NCI-H1105 treated with DMSO at 0.1 percent for 48 hours (cell line): ENCODE results near the gene ENTPD5.
A peak's percentile ranks its signal among the peaks of the same experiment; 100 is the strongest.
"Not testable (repeated sequence)": the region's sequence is repeated elsewhere in the genome, so short reads cannot be mapped to it uniquely, and the experiment has no call there.

Experiments
- DNase-seq: peaks from one replicate; lab custom pipeline; 2025; lab: John Stamatoyannopoulos, UW

Gene ENTPD5

DNA sequence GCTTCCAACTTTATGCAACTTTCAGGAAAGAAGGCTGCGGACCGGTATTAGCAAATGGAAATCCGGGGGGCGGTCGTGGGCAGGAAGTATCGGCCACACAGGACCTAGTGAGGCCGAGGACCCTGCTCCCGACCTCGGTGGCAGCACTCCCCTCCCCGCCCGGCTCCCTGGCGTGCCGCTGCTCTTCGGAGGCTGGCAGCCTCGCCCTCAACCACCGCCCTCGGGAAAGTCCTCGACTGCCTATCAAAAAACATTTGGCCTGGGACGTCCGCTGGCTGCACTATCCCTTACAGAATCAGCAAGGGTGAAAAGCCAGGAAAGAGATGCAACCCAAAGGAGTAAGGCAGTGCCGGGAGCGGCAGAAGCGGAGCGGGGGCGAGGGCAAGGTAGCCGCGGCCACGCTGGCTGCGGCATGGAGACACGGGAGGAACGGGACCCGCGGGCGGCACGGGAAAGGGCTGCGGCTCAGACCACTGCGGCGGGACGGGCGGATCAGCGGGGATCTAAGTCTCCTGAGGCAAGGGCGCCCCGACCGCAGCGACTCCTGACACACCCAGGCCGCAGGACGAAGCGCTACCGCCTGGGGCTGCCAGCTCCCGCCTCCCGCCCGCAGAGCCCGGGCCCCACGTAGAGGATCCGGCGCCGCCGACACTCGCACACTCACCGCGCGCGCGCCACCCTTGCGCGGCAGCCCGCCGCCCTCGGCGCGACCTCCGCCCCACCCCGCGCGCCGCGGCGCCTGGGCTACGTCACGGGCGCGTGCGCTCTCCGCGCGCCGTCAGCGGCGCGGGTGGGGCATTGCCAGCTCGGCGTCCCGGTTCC lies at the start of gene ENTPD5, which contains the start of gene BBOF1:
TSS of gene ENTPD5 (minus strand) at position 703 of the 822 bp plus-strand sequence. CDS start 31,186 bp downstream, outside the sequence.
TSS of gene BBOF1 (plus strand) at position 764 of the 822 bp plus-strand sequence. CDS start 130 bp downstream, outside the sequence.
- DNase-seq = peak; percentile 82

- DNase-seq = no peak
Measured at GRCh38 chr14:74065746-74066575, 46.9 kb upstream of the ENTPD5 start.

DNA sequence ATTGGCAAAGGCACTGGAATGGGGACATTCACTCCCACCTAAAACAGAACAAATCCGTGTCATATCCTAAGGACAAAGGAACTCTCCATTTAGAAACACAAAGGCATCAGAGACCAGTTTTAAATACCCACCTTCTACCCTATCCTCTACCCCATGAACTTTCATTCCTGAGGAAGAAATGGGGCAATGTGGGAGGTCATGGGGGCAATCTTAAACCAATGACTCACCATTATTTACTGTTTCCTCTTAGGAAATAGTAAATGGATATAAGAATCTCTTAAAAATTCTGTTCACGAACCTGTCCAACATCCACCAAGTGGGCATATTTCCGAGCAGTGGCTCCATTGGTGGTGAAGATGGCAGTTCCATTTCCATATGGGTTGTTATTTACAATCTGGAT lies 45.8 kb upstream of the ENTPD5 start:
- no peak for DNase-seq

DNA sequence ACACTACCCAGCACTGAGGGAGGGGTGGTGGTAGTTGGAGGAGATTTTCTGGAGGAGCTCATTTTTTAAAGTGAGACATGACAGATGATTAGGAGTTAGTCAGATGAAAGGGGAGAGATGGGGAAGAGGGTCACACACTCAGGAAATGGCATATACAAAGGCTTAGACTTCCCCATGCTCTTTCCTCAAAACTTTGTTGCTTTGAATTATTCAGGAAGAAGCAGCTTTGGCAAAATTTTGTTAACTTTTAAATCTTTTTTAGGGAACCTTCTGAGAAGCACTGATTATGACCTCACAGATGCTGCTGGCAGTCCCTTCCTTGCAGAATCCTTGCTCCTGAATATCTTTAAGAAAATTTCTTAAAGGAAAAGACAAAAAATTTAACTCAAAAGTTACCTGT lies 45.3 kb upstream of the ENTPD5 start:
- no peak for DNase-seq

GRCh38 chr14:74062809-74063150 lies 43.7 kb upstream of the ENTPD5 start:
- DNase-seq = no peak

DNA sequence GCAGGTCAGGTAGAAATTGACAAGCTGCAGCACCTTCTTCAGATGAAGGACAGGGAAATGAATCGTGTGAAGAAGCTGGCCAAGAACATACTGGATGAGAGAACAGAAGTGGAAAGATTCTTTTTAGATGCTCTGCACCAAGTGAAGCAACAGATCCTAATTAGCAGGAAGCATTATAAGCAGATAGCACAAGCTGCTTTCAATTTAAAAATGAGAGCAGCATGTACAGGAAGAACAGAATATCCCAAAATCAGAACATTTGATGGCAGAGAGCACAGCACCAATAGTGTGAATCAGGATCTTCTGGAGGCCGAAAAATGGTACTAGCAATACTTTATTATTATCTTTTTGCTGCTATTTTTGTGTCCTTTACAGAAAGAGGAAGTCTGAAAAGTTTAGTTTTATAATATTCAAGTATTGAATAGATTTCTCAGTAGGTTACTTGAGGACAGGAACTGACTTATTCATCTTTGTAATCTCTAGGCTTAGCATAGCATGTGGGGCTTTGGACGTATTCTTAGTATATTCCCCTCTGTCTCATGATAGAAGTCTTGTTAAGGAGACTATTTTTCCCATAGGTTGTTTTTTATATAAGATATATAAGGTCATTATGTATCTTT lies 30.9 kb upstream of the ENTPD5 start:
- no peak for DNase-seq

DNA sequence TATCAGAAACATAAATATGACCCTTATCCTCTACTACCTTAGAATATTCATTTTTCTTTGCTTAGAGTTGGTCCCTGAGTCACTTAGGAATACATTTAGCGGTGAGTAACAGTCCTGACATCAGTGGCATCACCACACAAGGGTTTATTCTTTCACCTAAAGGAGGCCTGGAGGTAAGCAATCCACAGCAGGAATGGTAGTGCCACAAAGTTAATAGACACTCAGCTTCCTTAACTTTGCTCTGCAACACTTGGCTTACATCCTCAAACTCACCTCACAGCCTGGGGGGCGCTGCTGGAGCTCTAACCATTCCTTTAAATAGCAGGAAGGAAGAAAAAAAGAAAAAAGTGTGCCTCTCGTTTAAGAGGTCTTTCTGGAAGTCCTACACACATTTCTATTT lies 29.2 kb upstream of the ENTPD5 start:
- no peak for DNase-seq

DNA sequence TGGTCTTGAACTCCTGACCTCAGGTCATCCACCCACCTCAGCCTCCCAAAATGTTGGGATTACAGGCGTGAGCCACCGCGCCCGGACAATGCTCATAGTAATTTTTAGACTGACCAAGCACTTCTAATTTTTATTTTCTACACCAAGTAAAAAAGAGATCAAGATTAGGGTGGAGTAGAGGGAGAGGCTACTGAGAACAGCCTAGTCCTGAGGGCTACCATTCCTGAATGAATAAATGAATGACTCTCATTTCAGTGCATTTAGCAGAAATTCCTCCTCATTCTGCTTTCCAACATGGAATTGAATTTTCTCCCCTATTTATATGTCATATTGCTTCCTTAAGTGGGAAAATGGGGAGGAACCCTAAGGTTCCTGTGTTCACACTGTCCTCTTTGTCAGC lies 26.4 kb upstream of the ENTPD5 start:
- DNase-seq = no peak

- DNase-seq = no peak
Measured at GRCh38 chr14:74042296-74042695, 23.2 kb upstream of the ENTPD5 start.

- peak; percentile 72 for DNase-seq
Measured at GRCh38 chr14:74038020-74038859, 19.2 kb upstream of the ENTPD5 start.

DNA sequence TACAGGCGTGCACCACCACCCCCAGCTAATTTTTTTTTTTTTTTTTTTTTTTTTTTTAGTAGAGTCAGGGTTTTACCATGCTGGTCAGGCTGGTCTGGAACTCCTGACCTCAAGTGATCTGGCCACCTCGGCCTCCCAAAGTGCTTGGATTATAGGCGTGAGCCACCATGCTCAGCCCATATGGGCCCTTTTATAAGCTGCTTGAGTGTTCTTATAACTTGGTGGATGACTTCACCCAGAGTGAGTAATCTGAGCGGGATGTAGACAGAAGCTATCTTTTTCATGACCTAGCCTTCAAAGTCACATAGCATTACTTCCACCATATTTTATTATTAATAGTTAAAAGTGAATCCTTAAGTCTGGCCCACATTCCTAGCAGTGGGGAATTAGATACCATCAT lies 16.5 kb upstream of the ENTPD5 start:
- no peak for DNase-seq

- no peak for DNase-seq
Measured at GRCh38 chr14:74034572-74034971, 15.5 kb upstream of the ENTPD5 start.

- DNase-seq = no peak
Measured at GRCh38 chr14:74029136-74029535, 10.0 kb upstream of the ENTPD5 start.

GRCh38 chr14:74022346-74022745 lies 3.3 kb upstream of the ENTPD5 start:
- DNase-seq = no peak

DNA sequence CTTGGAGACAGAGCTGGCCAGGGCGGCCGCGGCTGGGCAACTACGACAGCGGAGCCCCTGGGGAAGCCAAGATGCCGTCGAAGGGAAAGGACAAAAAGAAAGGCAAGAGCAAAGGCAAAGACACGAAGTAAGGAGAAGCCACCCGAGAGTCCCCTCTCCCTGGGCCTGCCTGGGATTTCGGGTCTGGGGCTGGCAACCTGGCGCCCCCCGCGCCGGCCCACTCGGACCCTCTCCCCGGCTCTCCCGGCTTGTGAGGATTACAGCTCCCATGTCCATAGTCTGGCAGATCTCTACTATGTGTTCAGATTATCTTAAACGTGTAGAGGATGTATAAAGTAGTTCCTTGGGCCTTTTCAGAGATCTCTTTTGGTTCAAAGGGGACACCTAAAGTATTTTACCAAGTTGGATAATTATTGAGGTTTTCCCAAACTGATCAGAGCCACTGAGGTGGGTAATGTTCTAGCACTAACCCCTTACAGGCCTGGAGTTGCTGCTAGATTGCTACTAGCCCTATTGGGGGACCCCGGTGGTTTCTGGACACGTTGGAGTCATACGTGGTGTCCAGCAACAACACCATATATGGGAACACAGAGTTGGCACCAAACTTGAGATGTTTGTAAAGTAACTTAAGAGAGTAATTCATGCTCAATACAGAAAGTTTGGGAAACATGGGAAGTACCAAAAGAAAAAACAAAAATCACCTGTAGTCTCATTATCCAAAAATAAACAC lies 485 bp upstream of the ENTPD5 start:
- peak; percentile 35 for DNase-seq

DNA sequence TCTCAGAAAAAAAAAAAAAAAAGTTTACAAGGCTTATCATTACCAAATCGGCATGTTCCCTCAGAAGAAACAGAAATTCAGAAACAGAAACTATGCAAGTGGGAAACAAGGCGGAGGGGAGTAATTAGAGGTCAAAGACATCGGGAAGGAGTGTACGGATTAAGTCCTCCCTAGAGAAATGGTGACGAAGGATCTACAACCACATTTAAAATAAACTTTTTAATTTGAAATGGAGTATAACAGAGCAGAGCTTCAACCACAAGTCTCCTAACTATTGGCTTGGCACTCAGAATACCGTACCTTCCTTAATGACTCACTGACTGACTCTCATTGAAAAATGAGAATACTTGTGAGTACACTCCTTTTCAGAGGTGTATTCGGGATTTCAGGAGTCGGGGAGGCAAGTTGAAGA lies 908 bp downstream of the ENTPD5 start:
- no peak for DNase-seq

GRCh38 chr14:74015963-74016362 lies 3.1 kb downstream of the ENTPD5 start:
- no peak for DNase-seq

GRCh38 chr14:74015176-74015575 lies 3.9 kb downstream of the ENTPD5 start:
- no peak for DNase-seq

DNA sequence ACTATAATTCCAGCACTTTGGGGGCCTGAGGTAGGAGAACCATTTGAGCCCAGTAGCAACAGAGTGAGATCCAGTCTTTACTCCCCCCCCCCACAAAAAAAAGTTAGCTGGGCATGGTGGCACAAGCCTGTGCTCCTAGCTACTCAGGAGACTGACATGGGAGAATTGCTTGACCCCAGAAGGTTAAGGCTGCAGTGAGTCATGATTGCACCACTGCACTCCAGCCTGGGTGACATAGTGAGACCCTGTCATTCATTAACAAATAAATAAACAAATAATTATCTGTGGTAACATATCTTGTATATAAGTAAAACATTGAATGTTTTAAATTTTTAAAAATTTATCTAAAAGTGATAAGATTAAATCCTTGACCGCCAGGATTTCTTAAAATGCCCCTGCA lies 4.8 kb downstream of the ENTPD5 start:
- no peak for DNase-seq

DNA sequence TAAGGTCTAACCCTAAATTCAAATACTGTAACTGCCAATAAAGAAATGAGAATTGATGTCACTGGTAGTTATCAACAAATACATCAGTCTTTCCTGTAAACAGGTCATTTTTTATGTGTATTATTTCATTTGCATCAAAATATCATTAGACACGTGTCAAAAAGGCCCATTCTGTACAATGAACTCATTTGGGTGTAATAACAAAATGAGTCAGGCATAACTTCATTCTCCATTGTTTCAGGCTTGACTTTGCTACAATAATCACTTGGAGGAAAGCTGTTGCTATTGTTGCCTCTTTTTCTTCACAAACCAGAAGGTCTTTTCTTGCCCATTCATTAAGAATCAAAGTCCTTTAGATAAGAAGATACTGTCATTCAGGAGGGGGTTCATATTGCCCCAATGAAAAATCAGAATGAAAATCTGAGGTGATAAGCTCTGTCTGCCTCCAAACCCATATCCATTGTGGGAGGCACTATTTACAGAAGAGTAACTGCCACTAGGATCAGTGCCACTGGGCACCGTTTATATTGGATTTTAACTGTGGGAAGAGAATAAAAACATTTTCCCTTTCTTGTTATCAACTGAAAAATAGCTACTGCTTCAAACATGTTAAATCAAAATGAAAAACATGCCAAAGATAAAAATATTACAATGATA lies 10.1 kb downstream of the ENTPD5 start:
- DNase-seq = no peak

- not testable (repeated sequence) for DNase-seq
Measured at GRCh38 chr14:74005664-74006063, 13.4 kb downstream of the ENTPD5 start.
